Activated CD8-positive, alpha-beta memory T cell treated with anti-CD3 and anti-CD28 coated beads for 36 hours (primary cell): Measurements from ENCODE around the gene HNRNPAB. TPM values are rescaled to one million over a fixed set of nuclear protein-coding genes. Genes with fewer than 3 reads are reported as not detected.
"Not testable (repeated sequence)": the region's sequence is repeated elsewhere in the genome, so short reads cannot be mapped to it uniquely, and the experiment has no call there.

Source experiments
- CTCF ChIA-PET: fragments of 350-600 bp; sonication (Branson Sonifier 250); formaldehyde crosslinking; loops from one replicate; lab custom pipeline; 2021; ENCODE audit warnings: antibody characterized with exemption; lab: Charles Lee
- POLR2A ChIA-PET: fragments of 350-600 bp; sonication (Branson Sonifier 250); formaldehyde crosslinking; loops from one replicate; lab custom pipeline; 2021; ENCODE audit warnings: antibody characterized with exemption; lab: Charles Lee
- total RNA-seq, 2 experiments: library from RNA; stranded (reverse); gene quantifications; one replicate each; pipeline ENCODE4 v1.2.3, GENCODE V29; 2021

The HNRNPAB gene
- total RNA-seq, 2 experiments from 2014 or later, result 651 to 672 TPM

GRCh38 chr5:178247481-178248456, 43.4 kb downstream of the HNRNPAB start:
- POLR2A ChIA-PET, result interaction anchor here (0.7 to 1.4 kb wide), 3 partner anchors 8 to 22 kb away, joined by 3 to 6 read pairs (median 4); no protein-coding TSS in a partner anchor
- CTCF ChIA-PET, result interaction anchor here (0.8 to 1.0 kb wide), 2 partner anchors 13 to 30 kb away, joined by 3 read pairs; no protein-coding TSS in a partner anchor

- ChIA-PET CTCF (interaction anchor here (0.9 kb wide), 1 partner anchor 14 kb away, joined by 3 read pairs; no protein-coding TSS in a partner anchor), POLR2A (interaction anchor here (0.7 to 1.4 kb wide), 2 partner anchors 9 to 23 kb away, joined by 4 to 6 read pairs; no protein-coding TSS in a partner anchor)
Measured at GRCh38 chr5:178248750-178249149, 44.4 kb downstream of the HNRNPAB start.

DNA sequence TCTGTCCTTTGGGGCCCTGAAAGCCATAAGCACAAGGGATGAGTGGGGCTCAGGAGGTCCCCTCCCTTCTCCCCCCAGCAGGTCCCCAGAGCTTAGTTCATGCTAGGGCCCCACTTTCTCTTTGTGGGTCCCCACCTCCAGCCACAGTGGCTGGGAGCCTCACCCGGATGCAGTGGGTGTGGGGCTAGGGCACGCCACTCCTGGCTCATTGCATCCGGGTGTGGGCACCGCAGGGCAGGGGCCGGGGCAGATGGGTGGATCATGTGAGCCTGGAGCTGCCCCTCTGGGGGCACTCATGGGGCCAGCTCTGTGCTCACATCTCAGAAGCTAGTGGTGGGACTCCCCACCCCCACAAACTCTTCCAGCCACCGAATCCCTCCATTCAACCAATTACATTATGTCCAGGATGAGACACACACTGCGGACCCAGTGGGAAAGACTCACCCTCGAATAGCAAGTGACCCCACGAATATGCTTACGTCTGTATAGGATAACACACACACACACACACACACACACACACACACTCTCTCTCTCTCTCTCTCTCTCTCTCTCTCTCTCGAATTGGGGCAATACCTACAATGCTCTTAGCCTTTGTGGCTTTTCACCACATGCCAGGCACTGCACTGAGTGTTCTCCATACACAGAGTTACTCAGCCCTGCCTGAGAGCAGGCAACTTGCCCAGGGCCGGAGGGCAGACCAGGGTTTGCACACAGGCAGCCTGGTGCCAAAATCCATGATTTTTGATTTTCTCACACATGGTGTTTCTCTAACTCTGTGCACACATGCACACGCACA, 45.1 kb downstream of the HNRNPAB start:
- CTCF ChIA-PET, result interaction anchor here (0.9 kb wide), 1 partner anchor 15 kb away, joined by 3 read pairs; no protein-coding TSS in a partner anchor
- POLR2A ChIA-PET, result interaction anchor here (0.7 to 1.4 kb wide), 2 partner anchors 10 to 18 kb away, joined by 3 to 4 read pairs; no protein-coding TSS in a partner anchor

GRCh38 chr5:178250263-178250662, 45.9 kb downstream of the HNRNPAB start:
- ChIA-PET CTCF (interaction anchor here (0.6 to 0.7 kb wide), 2 partner anchors 92 to 98 kb away, joined by 3 read pairs; no protein-coding TSS in a partner anchor), POLR2A (no interaction called here)

DNA sequence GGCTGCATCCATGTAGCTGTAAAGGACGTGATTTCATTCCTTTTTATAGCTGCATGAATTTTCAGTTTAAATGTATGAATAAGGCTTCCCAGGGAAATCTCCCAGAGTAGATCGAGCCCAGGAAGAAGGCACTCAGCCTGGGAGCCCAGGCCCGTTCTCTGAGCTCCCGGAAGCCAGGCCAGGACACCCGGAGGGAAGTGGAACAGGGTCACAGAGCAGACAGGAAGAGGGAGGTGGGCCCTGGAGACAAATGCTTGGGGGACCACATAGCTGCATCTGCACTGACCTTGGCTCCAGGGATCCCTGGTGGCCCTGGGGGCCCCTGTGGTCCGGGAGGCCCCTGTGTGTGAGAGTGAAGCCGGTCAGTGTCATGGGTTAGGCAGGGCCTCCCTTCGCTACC, 47.9 kb downstream of the HNRNPAB start:
- POLR2A ChIA-PET, result no interaction called here
- CTCF ChIA-PET, result interaction anchor here (0.8 to 1.2 kb wide), 3 partner anchors 11 to 26 kb away, joined by 3 read pairs; no protein-coding TSS in a partner anchor

GRCh38 chr5:178253632-178254031, 49.3 kb downstream of the HNRNPAB start:
- CTCF ChIA-PET, POLR2A ChIA-PET: not testable (repeated sequence)

DNA sequence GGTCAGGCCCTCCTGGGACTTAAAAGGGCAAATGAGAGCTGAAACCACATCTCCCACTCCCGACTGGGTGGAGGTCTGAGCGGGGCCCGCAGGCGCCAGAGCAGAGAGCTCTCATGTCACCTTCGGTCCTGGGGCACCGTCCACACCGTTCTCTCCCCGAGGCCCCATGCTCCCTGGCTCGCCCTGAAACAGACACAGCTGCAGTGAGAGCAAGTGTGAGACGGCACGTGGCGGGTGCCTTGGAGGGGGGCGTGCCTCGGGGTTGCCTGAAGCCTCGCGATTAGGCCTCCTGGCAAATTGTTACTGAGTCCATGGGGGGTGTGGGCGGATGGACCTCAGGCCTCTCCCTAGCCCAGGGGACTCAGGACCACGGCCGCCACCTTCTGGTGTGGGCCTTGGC, 52.4 kb downstream of the HNRNPAB start:
- CTCF ChIA-PET, result no interaction called here
- POLR2A ChIA-PET, result no interaction called here

GRCh38 chr5:178257650-178258049, 53.3 kb downstream of the HNRNPAB start:
- ChIA-PET POLR2A (no interaction called here), CTCF (interaction anchor here (0.6 kb wide), 1 partner anchor 59 kb away, joined by 3 read pairs; no protein-coding TSS in a partner anchor)

GRCh38 chr5:178259623-178260536, 55.5 kb downstream of the HNRNPAB start:
- POLR2A ChIA-PET, result no interaction called here
- CTCF ChIA-PET, result interaction anchor here (0.5 to 1.0 kb wide), 2 partner anchors 20 to 167 kb away, joined by 3 read pairs; no protein-coding TSS in a partner anchor

Other genes with a start within 250 kb of the HNRNPAB start
- gene PROP1, start 208.3 kb upstream of the HNRNPAB start, total RNA-seq, result not detected
- gene N4BP3, start 91.0 kb upstream of the HNRNPAB start, total RNA-seq, result 1 to 10 TPM; 6.9 to 7.0 TPM
- 10 to 100 TPM; 28.0 to 28.8 TPM for gene RMND5B, start 73.5 kb upstream of the HNRNPAB start, total RNA-seq
- gene NHP2, start 50.6 kb upstream of the HNRNPAB start, total RNA-seq, result 100 to 1,000 TPM; 317 to 326 TPM
- gene GMCL2, start 17.2 kb upstream of the HNRNPAB start, total RNA-seq, result not detected
- gene PHYKPL, start 28.3 kb downstream of the HNRNPAB start, total RNA-seq, result 10 to 100 TPM; 65.5 to 68.2 TPM